Measurements from ENCODE around the gene GLIS1. TPM values are rescaled to one million over a fixed set of nuclear protein-coding genes. Genes with fewer than 3 reads are reported as not detected.

GLIS1 gene
- polyA plus RNA-seq, 3 donors = not detected

DNA sequence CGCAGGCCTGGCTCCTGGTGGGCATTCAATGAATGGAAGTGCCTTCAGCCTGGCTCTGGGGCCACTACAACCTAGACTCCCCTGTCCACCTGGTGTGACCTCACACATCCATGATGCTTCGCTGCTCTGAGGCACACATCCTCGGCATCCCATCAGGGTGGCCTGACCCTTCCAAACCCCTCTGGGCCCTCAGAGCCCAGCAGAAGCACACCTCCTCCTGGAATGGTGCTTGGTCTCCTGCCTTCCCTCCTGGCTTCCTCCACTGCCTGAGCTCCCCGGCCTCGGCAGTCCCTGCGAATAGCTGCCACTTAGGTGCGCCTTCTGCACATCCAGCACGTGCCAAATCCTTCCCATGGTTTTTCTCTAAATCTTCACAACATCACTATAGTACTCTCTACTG, 133.8 kb downstream of the GLIS1 start:
- Histone ChIP-seq H4K20me1 (ENCODE audit: insufficient read depth, low read length) (no peaks in the 10 kb centered on the region), H3K9me3 (replicated peaks in 1 of 2; ENCODE audit: control insufficient read depth in 1 of 2, insufficient read depth in 1 of 2, low read length in 2 of 2) (no peaks in the 10 kb centered on the region), H3K9ac (ENCODE audit: insufficient read depth, low read length, poor library complexity, severe bottlenecking) (no peak overlapping the region), H3K27me3 (ENCODE audit: control insufficient read depth in 2 of 2, insufficient read depth in 2 of 2, low read length in 2 of 2) (no peaks in the 10 kb centered on the region), H3K4me3 (replicated peaks in 1 of 3; ENCODE audit: low read depth in 2 of 3, low read length in 3 of 3) (no peak overlapping the region), H3K4me1 (ENCODE audit: control insufficient read depth in 1 of 2, insufficient read depth in 2 of 2, low read length in 2 of 2) (no peaks in the 10 kb centered on the region), H3K79me2 (ENCODE audit: insufficient read depth, low read length) (no peaks in the 10 kb centered on the region), H3K27ac (ENCODE audit: low read depth in 1 of 2, low read length in 2 of 2) (no peak overlapping the region), H2AFZ (ENCODE audit: insufficient read depth, low read depth, low read length, poor library complexity, severe bottlenecking) (no peak overlapping the region), H3K36me3 (replicated peaks in 1 of 2; ENCODE audit: control insufficient read depth in 1 of 2, insufficient read depth in 2 of 2, low read length in 2 of 2) (no peaks in the 10 kb centered on the region), H3K4me2 (replicated peaks; ENCODE audit: extremely low read depth, low read length, poor library complexity, severe bottlenecking) (no peak overlapping the region)
- H3K27me3 Mint-ChIP-seq (ENCODE audit: low read depth in 3 of 3) = peaks cover 0 to 7% (median 0%) of the 10 kb centered on the region in 3 donors
- peaks cover 0 to 4% (median under 1%) of the 10 kb centered on the region in 7 donors for H3K9me3 Mint-ChIP-seq
- intact Hi-C loops (cut with micrococcal nuclease) = no loop called here
- over 99% methylated on average over 8 of the region's 8 CpGs for WGBS (ENCODE audit: insufficient coverage)
- H3K4me3 Mint-ChIP-seq = no peak overlapping the region
- no peak for DNase-seq
- no peaks in the 10 kb centered on the region for H3K4me1 Mint-ChIP-seq
- TF ChIP-seq, protein P1, sequence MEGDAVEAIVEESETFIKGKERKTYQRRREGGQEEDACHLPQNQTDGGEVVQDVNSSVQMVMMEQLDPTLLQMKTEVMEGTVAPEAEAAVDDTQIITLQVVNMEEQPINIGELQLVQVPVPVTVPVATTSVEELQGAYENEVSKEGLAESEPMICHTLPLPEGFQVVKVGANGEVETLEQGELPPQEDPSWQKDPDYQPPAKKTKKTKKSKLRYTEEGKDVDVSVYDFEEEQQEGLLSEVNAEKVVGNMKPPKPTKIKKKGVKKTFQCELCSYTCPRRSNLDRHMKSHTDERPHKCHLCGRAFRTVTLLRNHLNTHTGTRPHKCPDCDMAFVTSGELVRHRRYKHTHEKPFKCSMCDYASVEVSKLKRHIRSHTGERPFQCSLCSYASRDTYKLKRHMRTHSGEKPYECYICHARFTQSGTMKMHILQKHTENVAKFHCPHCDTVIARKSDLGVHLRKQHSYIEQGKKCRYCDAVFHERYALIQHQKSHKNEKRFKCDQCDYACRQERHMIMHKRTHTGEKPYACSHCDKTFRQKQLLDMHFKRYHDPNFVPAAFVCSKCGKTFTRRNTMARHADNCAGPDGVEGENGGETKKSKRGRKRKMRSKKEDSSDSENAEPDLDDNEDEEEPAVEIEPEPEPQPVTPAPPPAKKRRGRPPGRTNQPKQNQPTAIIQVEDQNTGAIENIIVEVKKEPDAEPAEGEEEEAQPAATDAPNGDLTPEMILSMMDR (IDR thresholded peaks at IDR 0.05) = no peak
- no peak overlapping the region for H3K27ac Mint-ChIP-seq
- no peaks in the 10 kb centered on the region for H3K36me3 Mint-ChIP-seq

DNA sequence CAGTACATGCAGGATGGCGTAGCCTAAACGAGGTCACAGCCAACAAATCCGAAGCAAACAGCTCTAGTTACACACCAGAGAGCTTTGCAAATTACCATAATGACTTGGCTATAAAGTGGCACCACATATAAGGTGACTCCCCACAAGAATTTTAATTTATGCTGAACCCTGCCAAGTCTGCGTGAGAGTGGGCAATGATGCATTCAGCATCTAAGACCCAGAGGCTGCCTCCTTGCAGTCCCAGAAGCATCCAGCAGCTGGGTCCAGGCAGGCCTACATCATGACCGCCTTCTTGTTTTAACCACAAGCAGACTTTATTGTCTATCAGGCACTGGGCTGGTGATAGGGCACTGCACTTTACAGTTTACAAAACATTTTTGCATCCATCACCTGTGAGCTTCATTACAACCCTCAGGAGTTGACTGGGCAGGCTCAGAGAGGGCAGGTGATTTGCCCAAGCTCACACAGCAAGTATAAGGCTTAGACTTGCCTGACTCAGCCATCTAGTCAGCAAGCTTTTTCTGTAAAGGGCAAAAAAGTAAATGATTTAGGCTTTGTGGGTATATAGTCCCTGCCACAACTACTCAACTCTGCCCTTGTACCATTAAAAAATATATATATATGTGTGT, 134.6 kb downstream of the GLIS1 start:
- H3K4me1 Mint-ChIP-seq = no peaks in the 10 kb centered on the region
- no peak overlapping the region for H3K9ac ChIP-seq (ENCODE audit: insufficient read depth, low read length, poor library complexity, severe bottlenecking)
- H3K27ac ChIP-seq (ENCODE audit: low read depth in 1 of 2, low read length in 2 of 2) = no peak overlapping the region

More for the DNA sequence above, 134.6 kb downstream of the GLIS1 start:
- Mint-ChIP-seq H3K27ac (no peak overlapping the region), H3K9me3 (peaks cover 0 to 2% (median 0%) of the 10 kb centered on the region in 7 donors), H3K27me3 (ENCODE audit: low read depth in 3 of 3) (peaks cover 0 to 10% (median 0%) of the 10 kb centered on the region in 3 donors), H3K36me3 (no peaks in the 10 kb centered on the region), H3K4me3 (no peak overlapping the region)
- Histone ChIP-seq H3K4me1 (ENCODE audit: control insufficient read depth in 1 of 2, insufficient read depth in 2 of 2, low read length in 2 of 2) (no peaks in the 10 kb centered on the region), H3K36me3 (replicated peaks in 1 of 2; ENCODE audit: control insufficient read depth in 1 of 2, insufficient read depth in 2 of 2, low read length in 2 of 2) (no peaks in the 10 kb centered on the region), H3K79me2 (ENCODE audit: insufficient read depth, low read length) (no peaks in the 10 kb centered on the region), H2AFZ (ENCODE audit: insufficient read depth, low read depth, low read length, poor library complexity, severe bottlenecking) (no peak overlapping the region), H3K27me3 (ENCODE audit: control insufficient read depth in 2 of 2, insufficient read depth in 2 of 2, low read length in 2 of 2) (no peaks in the 10 kb centered on the region), H3K4me3 (replicated peaks in 1 of 3; ENCODE audit: low read depth in 2 of 3, low read length in 3 of 3) (no peak overlapping the region), H3K4me2 (replicated peaks; ENCODE audit: extremely low read depth, low read length, poor library complexity, severe bottlenecking) (no peak overlapping the region), H3K9me3 (replicated peaks in 1 of 2; ENCODE audit: control insufficient read depth in 1 of 2, insufficient read depth in 1 of 2, low read length in 2 of 2) (no peaks in the 10 kb centered on the region), H4K20me1 (ENCODE audit: insufficient read depth, low read length) (no peaks in the 10 kb centered on the region)
- no peak for DNase-seq
- 73% methylated on average over 3 of the region's 5 CpGs for WGBS (ENCODE audit: insufficient coverage)
- intact Hi-C loops (cut with micrococcal nuclease) = no loop called here
- TF ChIP-seq, protein P1 (IDR thresholded peaks at IDR 0.05) = no peak
